ENCODE data around the gene SLC2A5.

The SLC2A5 gene

DNA sequence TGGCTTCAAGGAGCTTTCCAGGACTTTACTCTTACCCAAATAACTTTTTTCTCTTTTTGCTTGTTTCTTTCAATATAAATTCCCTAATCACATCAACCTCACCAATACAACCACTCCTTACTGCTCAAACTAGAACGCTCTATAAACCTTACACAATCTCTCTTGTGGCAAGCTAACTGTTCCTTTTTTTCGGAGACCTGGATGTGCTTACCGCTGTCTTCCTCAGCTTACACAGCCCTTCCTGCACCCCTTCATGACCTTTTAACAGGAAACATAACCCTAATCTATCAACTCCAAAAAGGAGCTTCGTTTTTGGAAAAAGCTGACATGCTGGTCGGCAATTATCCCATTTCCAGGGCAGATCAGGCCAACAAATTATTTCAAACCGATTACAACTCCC lies 24.1 kb upstream of the SLC2A5 start:
- FAIRE-seq (no peak), DNase-seq (ENCODE audit: insufficient read length, low spot score) (no peak)
- TF ChIP-seq PAX5 (IDR thresholded peaks at IDR 0.05; ENCODE audit: insufficient read depth, low read length, severe bottlenecking), result no peak
- no peak for TF ChIP-seq TAF1 (IDR thresholded peaks at IDR 0.05; ENCODE audit: low read depth, low read length)
- TF ChIP-seq SPI1 (IDR thresholded peaks at IDR 0.05; ENCODE audit: low read depth, low read length), result no peak
- TF ChIP-seq POLR2AphosphoS5 (IDR thresholded peaks at IDR 0.05; ENCODE audit: low read depth, low read length), result no peak
- no peak for TF ChIP-seq POU2F2 (IDR thresholded peaks at IDR 0.05; ENCODE audit: low read depth, low read length)
- TF ChIP-seq POLR2A (IDR thresholded peaks at IDR 0.05; ENCODE audit: low read depth, low read length), result no peak

DNA sequence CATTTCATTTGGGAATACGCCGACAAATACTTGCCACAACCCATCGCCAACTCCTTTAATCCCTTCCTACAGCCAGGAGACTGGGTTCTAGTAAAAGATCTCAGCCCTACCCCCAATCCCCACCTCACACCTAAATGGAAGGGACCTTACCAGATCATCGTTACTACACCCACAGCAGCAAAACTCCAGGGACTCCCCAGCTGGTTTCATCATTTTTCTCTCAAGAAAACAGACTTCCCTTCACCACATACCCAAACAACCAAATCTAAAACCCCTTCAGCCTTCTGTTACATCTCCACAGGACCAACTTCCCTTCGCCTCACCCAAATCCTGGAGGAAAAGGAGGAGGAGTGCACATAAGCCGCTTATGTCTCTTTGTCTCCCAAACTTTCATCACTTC lies 23.7 kb upstream of the SLC2A5 start:
- TF ChIP-seq PAX5 (IDR thresholded peaks at IDR 0.05; ENCODE audit: insufficient read depth, low read length, severe bottlenecking), result no peak
- TF ChIP-seq POU2F2 (IDR thresholded peaks at IDR 0.05; ENCODE audit: low read depth, low read length), result no peak
- TF ChIP-seq TAF1 (IDR thresholded peaks at IDR 0.05; ENCODE audit: low read depth, low read length), result no peak
- TF ChIP-seq POLR2A (IDR thresholded peaks at IDR 0.05; ENCODE audit: low read depth, low read length), result no peak
- no peak for TF ChIP-seq POLR2AphosphoS5 (IDR thresholded peaks at IDR 0.05; ENCODE audit: low read depth, low read length)
- FAIRE-seq (no peak), DNase-seq (ENCODE audit: insufficient read length, low spot score) (no peak)

DNA sequence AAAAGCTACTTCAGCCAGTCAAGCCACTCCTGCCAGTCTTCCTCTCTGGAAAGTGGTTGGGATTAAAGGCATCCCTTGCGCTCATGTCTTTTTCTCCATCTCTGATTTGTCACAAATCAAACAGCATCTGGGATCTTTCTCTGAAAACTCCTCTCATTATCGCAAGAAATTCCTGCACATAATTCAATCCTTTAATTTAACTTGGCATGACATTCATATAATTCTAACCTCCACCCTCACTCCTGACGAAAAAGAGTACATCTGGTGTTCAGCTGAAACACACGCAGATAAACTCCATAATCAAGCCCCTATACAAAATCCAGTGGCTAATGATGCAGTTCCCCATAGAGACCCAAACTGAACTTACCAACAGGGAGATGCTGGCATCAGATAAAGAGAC lies 19.4 kb upstream of the SLC2A5 start:
- FAIRE-seq (no peak), DNase-seq (ENCODE audit: insufficient read length, low spot score) (no peak)
- TF ChIP-seq PAX5 (IDR thresholded peaks at IDR 0.05; ENCODE audit: insufficient read depth, low read length, severe bottlenecking) (no peak), POLR2AphosphoS5 (IDR thresholded peaks at IDR 0.05; ENCODE audit: low read depth, low read length) (no peak), TAF1 (IDR thresholded peaks at IDR 0.05; ENCODE audit: low read depth, low read length) (no peak), SPI1 (IDR thresholded peaks at IDR 0.05; ENCODE audit: low read depth, low read length) (no peak), POLR2A (IDR thresholded peaks at IDR 0.05; ENCODE audit: low read depth, low read length) (no peak), POU2F2 (IDR thresholded peaks at IDR 0.05; ENCODE audit: low read depth, low read length) (no peak)

DNA sequence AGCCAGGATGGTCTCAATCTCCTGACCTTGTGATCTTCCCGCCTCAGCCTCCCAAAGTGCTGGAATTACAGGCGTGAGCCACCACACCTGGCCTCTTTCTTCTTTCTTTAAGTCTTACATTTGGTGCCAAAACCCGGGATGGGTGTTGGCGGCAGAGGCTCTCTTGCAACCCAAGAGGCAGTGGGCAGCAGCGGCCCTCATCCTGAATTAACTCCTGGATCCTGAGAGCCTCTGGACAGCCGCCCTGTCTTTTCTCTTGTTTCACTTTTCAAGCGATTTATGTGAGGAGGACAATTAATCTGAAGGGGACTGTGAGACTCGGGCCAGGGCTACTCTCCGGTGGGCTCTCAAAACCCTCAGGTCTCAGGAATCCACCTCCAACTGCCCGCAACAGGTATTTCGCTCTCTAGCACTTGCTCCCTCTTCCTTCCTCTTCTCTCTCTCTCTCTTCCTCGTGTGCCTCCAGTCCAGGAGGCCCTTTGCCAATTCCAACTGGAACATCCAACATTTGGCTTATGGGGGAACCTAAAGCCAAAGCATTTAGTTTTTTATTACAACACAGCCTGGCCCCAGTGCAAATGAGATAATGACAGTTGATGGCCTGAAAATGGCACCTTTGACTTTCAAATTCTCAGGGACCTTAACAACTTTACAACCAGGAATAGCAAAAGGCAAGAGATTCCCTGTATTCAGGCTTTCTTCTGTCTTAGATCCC lies 18.1 kb upstream of the SLC2A5 start:
- FAIRE-seq (no peak), DNase-seq (ENCODE audit: insufficient read length, low spot score) (no peak)
- TF ChIP-seq PAX5 (IDR thresholded peaks at IDR 0.05; ENCODE audit: insufficient read depth, low read length, severe bottlenecking), result no peak
- TF ChIP-seq POLR2AphosphoS5 (IDR thresholded peaks at IDR 0.05; ENCODE audit: low read depth, low read length), result no peak
- no peak for TF ChIP-seq POU2F2 (IDR thresholded peaks at IDR 0.05; ENCODE audit: low read depth, low read length)
- no peak for TF ChIP-seq SPI1 (IDR thresholded peaks at IDR 0.05; ENCODE audit: low read depth, low read length)
- no peak for TF ChIP-seq POLR2A (IDR thresholded peaks at IDR 0.05; ENCODE audit: low read depth, low read length)
- no peak for TF ChIP-seq TAF1 (IDR thresholded peaks at IDR 0.05; ENCODE audit: low read depth, low read length)

DNA sequence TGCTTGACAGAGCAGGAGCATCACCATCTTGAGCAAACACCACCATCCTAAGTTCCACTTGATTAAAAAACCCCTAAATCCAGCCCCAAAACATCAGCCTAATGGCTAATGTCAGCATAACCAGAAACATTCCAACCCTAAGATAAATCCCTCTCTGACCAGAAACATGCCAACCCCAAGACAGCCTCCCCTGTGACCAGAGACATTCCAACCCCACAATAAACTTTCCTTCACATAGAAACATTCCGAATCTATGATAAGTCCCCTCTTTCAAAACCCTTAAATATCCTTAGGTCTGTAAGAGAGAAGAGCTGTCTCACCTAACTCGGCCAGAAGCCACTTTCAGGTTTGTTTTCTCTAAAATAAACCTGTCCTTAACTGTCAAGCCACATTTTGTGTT lies 17.4 kb upstream of the SLC2A5 start:
- FAIRE-seq, result no peak
- no peak for TF ChIP-seq SPI1 (IDR thresholded peaks at IDR 0.05; ENCODE audit: low read depth, low read length)
- no peak for TF ChIP-seq PAX5 (IDR thresholded peaks at IDR 0.05; ENCODE audit: insufficient read depth, low read length, severe bottlenecking)
- TF ChIP-seq TAF1 (IDR thresholded peaks at IDR 0.05; ENCODE audit: low read depth, low read length), result no peak
- TF ChIP-seq POU2F2 (IDR thresholded peaks at IDR 0.05; ENCODE audit: low read depth, low read length), result no peak
- no peak for TF ChIP-seq POLR2A (IDR thresholded peaks at IDR 0.05; ENCODE audit: low read depth, low read length)
- no peak for TF ChIP-seq POLR2AphosphoS5 (IDR thresholded peaks at IDR 0.05; ENCODE audit: low read depth, low read length)
- DNase-seq (ENCODE audit: insufficient read length, low spot score), result no peak

DNA sequence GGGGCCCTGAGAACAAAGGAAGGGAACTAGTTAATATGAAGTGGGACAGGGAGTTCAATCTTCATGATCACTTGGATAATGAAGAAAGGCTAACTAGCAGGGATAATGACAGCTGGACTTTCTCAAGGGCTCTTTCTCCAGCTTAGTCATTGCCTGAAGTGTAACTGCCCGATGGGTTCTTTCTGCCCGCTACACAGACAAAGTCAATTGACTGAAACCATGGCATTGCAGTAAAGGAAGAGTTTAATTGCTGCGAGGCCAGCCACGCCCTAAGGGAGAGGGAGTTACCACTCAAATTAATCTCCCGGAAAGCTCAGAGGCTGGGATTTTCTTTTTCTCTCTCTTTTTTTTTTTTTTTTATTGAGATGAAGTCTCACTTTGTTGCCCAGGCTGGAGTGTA lies 16.6 kb upstream of the SLC2A5 start:
- TF ChIP-seq TAF1 (IDR thresholded peaks at IDR 0.05; ENCODE audit: low read depth, low read length), result no peak
- TF ChIP-seq PAX5 (IDR thresholded peaks at IDR 0.05; ENCODE audit: insufficient read depth, low read length, severe bottlenecking), result no peak
- TF ChIP-seq POLR2A (IDR thresholded peaks at IDR 0.05; ENCODE audit: low read depth, low read length), result no peak
- TF ChIP-seq POU2F2 (IDR thresholded peaks at IDR 0.05; ENCODE audit: low read depth, low read length), result no peak
- no peak for TF ChIP-seq POLR2AphosphoS5 (IDR thresholded peaks at IDR 0.05; ENCODE audit: low read depth, low read length)
- TF ChIP-seq SPI1 (IDR thresholded peaks at IDR 0.05; ENCODE audit: low read depth, low read length), result no peak
- no peak for FAIRE-seq
- no peak for DNase-seq (ENCODE audit: insufficient read length, low spot score)

DNA sequence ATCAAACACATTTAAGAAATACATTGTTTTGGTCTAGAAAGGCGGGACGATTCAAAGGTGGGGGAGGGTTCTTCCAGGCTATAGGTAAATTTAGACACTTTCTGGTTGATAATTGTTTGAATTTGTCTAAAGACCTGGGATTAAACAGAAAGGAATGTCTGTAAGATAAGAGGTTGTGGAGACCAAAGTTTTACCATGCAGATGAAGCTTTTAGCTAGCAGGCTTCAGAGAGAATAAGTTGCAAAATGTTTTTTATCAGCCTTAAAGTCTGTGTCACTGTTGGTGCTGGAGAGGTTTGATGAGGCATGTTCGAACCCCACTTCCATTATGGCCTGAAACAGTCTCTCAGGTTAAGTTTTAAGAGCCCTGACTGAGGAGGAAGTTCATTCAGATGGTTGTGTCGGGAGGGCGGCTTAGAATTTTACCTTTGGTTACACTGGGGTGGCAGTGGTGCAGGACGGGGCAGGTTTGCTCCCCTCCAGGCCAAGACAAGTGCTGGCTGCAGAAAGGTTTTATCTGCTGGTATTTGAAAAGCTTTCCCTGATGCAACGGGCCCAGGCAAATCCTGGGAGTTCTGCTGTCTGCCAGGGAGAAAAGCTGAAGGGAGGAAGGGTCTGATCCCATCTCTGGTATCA lies 16.0 kb upstream of the SLC2A5 start:
- TF ChIP-seq SPI1 (IDR thresholded peaks at IDR 0.05; ENCODE audit: low read depth, low read length) (no peak), POU2F2 (IDR thresholded peaks at IDR 0.05; ENCODE audit: low read depth, low read length) (no peak), PAX5 (IDR thresholded peaks at IDR 0.05; ENCODE audit: insufficient read depth, low read length, severe bottlenecking) (no peak), POLR2AphosphoS5 (IDR thresholded peaks at IDR 0.05; ENCODE audit: low read depth, low read length) (no peak), TAF1 (IDR thresholded peaks at IDR 0.05; ENCODE audit: low read depth, low read length) (no peak), POLR2A (IDR thresholded peaks at IDR 0.05; ENCODE audit: low read depth, low read length) (no peak)
- no peak for DNase-seq (ENCODE audit: insufficient read length, low spot score)
- FAIRE-seq, result no peak

DNA sequence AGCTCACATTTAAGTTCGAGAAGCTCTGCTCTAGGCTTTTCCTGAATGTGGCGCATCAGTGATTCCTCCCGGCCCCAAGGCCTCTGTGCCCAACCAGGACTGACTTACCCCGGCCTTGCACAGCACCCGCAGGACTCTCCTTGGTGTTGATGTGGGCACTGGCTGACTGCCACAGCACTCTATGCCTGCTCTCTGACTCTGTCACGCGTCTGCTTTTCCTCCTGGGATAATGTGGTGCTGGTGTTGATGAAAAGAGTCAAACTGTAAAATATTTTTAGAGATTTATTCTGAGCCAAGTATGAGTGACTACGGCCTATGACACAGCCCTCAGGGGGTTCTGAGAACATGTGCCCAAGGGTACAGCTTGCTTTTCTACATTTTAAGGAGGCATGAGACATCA lies 15.5 kb upstream of the SLC2A5 start:
- TF ChIP-seq POU2F2 (IDR thresholded peaks at IDR 0.05; ENCODE audit: low read depth, low read length) (no peak), TAF1 (IDR thresholded peaks at IDR 0.05; ENCODE audit: low read depth, low read length) (no peak), PAX5 (IDR thresholded peaks at IDR 0.05; ENCODE audit: insufficient read depth, low read length, severe bottlenecking) (no peak), POLR2AphosphoS5 (IDR thresholded peaks at IDR 0.05; ENCODE audit: low read depth, low read length) (no peak), POLR2A (IDR thresholded peaks at IDR 0.05; ENCODE audit: low read depth, low read length) (no peak), SPI1 (IDR thresholded peaks at IDR 0.05; ENCODE audit: low read depth, low read length) (no peak)
- DNase-seq (ENCODE audit: insufficient read length, low spot score) (no peak), FAIRE-seq (no peak)

DNA sequence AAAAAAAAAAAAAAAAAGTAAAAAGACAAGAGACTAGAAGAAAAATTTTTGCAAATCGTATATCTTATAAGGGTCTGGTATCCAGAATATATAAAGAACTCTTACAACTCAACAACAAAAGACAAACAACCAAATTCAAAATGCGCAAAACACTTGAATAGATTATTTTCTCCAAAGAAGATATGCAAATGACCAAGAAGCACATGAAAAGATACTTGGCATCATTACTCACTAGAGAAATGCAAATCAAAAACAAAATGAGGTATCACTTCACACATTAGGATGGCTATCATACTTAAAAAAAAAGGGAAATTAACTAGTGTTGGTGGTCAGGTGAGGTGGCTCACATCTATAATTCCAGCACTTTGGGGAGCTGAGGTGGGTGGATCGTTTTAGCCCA lies 12.0 kb upstream of the SLC2A5 start:
- FAIRE-seq (no peak), DNase-seq (ENCODE audit: insufficient read length, low spot score) (no peak)
- no peak for TF ChIP-seq POLR2AphosphoS5 (IDR thresholded peaks at IDR 0.05; ENCODE audit: low read depth, low read length)
- TF ChIP-seq POLR2A (IDR thresholded peaks at IDR 0.05; ENCODE audit: low read depth, low read length), result no peak
- TF ChIP-seq POU2F2 (IDR thresholded peaks at IDR 0.05; ENCODE audit: low read depth, low read length), result no peak
